Measurements from ENCODE around the gene CTDSPL2.
A peak's percentile ranks its signal among the peaks of the same experiment; 100 is the strongest.

Gene CTDSPL2

GRCh38 chr15:44490622-44491021, 63.2 kb downstream of the CTDSPL2 start:
- ChIA-PET POLR2A (interaction anchor here (1.3 kb wide), 1 partner anchor 64 kb away, joined by 3 read pairs; no protein-coding TSS in a partner anchor), CTCF (interaction anchor here (1.0 to 5.0 kb wide), 4 partner anchors 9 to 35 kb away, joined by 3 to 44 read pairs (median 3); no protein-coding TSS in a partner anchor)
- H3K4me3 ChIP-seq (ENCODE audit: low read depth, low read length), result no peak overlapping the region
- no peak for DNase-seq (ENCODE audit: low read depth, low spot score)
- TF ChIP-seq, protein P1, sequence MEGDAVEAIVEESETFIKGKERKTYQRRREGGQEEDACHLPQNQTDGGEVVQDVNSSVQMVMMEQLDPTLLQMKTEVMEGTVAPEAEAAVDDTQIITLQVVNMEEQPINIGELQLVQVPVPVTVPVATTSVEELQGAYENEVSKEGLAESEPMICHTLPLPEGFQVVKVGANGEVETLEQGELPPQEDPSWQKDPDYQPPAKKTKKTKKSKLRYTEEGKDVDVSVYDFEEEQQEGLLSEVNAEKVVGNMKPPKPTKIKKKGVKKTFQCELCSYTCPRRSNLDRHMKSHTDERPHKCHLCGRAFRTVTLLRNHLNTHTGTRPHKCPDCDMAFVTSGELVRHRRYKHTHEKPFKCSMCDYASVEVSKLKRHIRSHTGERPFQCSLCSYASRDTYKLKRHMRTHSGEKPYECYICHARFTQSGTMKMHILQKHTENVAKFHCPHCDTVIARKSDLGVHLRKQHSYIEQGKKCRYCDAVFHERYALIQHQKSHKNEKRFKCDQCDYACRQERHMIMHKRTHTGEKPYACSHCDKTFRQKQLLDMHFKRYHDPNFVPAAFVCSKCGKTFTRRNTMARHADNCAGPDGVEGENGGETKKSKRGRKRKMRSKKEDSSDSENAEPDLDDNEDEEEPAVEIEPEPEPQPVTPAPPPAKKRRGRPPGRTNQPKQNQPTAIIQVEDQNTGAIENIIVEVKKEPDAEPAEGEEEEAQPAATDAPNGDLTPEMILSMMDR (IDR thresholded peaks at IDR 0.05; ENCODE audit: insufficient read depth, low read length, missing control alignments), result no peak

- ChIA-PET POLR2A (no interaction called here), CTCF (interaction anchor here (1.0 to 5.0 kb wide), 4 partner anchors 9 to 622 kb away, joined by 3 to 44 read pairs (median 4); no protein-coding TSS in a partner anchor)
- TF ChIP-seq, protein P1 (IDR thresholded peaks at IDR 0.05; ENCODE audit: insufficient read depth, low read length, missing control alignments), result no peak
- H3K4me3 ChIP-seq (ENCODE audit: low read depth, low read length), result no peak overlapping the region
- DNase-seq (ENCODE audit: low read depth, low spot score), result no peak
Observed at GRCh38 chr15:44492040-44492439, 64.6 kb downstream of the CTDSPL2 start.

GRCh38 chr15:44492672-44493071, 65.2 kb downstream of the CTDSPL2 start:
- TF ChIP-seq, protein P1 (IDR thresholded peaks at IDR 0.05; ENCODE audit: insufficient read depth, low read length, missing control alignments), result no peak
- DNase-seq (ENCODE audit: low read depth, low spot score), result no peak
- H3K4me3 ChIP-seq (ENCODE audit: low read depth, low read length), result no peak overlapping the region
- ChIA-PET CTCF (interaction anchor here (1.6 to 5.0 kb wide), 3 partner anchors 9 to 620 kb away, joined by 3 to 44 read pairs (median 5); no protein-coding TSS in a partner anchor), POLR2A (no interaction called here)

GRCh38 chr15:44495562-44495961, 68.1 kb downstream of the CTDSPL2 start:
- DNase-seq (ENCODE audit: low read depth, low spot score), result no peak
- POLR2A ChIA-PET, result no interaction called here
- H3K4me3 ChIP-seq (ENCODE audit: low read depth, low read length), result no peak overlapping the region
- CTCF ChIA-PET, result interaction anchor here (1.0 kb wide), 1 partner anchor 593 kb away, joined by 3 read pairs; no protein-coding TSS in a partner anchor
- TF ChIP-seq, protein P1 (IDR thresholded peaks at IDR 0.05; ENCODE audit: insufficient read depth, low read length, missing control alignments), result no peak

DNA sequence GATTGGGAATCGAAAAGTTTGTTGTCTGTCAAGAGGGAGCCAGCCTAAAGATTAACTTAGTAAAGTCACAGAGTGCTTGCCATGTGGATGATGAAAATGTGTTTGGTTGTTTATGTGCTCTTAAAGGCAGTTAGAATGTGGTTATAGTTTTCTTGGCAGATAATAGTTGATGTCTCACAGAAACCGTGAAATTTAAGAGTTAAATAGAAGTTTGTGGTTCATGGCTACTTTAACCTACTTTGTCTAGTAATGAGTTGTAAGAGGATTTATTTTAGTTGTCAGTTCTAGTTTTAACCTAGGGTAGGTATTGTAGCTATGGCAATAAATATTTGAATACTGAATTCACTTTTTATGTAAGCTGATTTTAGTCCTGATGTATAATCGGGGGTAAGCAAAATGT, 73.1 kb downstream of the CTDSPL2 start:
- TF ChIP-seq, protein P1 (IDR thresholded peaks at IDR 0.05; ENCODE audit: insufficient read depth, low read length, missing control alignments), result no peak
- no peak for DNase-seq (ENCODE audit: low read depth, low spot score)
- no peak overlapping the region for H3K4me3 ChIP-seq (ENCODE audit: low read depth, low read length)
- ChIA-PET CTCF (interaction anchor here (1.3 to 2.0 kb wide), 14 partner anchors 9 to 630 kb away, joined by 3 to 44 read pairs (median 8); partner anchors contain the start of gene CTDSPL2), POLR2A (no interaction called here)

GRCh38 chr15:44501768-44502366, 74.4 kb downstream of the CTDSPL2 start:
- no peak overlapping the region for H3K4me3 ChIP-seq (ENCODE audit: low read depth, low read length)
- peak; percentile 17 for DNase-seq (ENCODE audit: low read depth, low spot score)
- TF ChIP-seq, protein P1 (IDR thresholded peaks at IDR 0.05; ENCODE audit: insufficient read depth, low read length, missing control alignments), result peak; percentile 42
- CTCF ChIA-PET, result interaction anchor here (0.7 to 2.0 kb wide), 34 partner anchors 8 to 642 kb away, joined by 3 to 44 read pairs (median 4); partner anchors contain the start of gene CTDSPL2
- POLR2A ChIA-PET, result no interaction called here

Data from AG04449 (cell line).